Tibial artery (tissue), 4 donors: Measurements from ENCODE around the gene NISCH.

ENCODE experiments used
- DNase-seq, 2 donors: peaks; one replicate each; pipeline ENCODE4 v3.0.0-alpha.2; 2019
- H3K27ac ChIP-seq, 2 donors: fragments of 200-600 bp; sonication (generic) in 1 of 2; 1 replicate in 1 of 2; 2 replicates in 1 of 2; pipeline ENCODE4 v1.5.1; 2018 to 2019; ENCODE audit warnings: mild to moderate bottlenecking in 1 of 2
- H3K27me3 ChIP-seq, 2 donors: fragments of 200-600 bp; sonication (generic) in 1 of 2; one replicate each; pipeline versions ENCODE4 v1.5.1 to v1.6.0; 2016 to 2019
- H3K36me3 ChIP-seq, 3 donors: fragments of 200-600 bp; sonication (generic) in 2 of 3; one replicate each; pipeline ENCODE4 v1.5.1; 2016 to 2019; ENCODE audit warnings: mild to moderate bottlenecking in 2 of 3
- H3K4me1 ChIP-seq, 4 donors: fragments of 200-600 bp; sonication (generic) in 2 of 4; 1 replicate in 3 of 4; 2 replicates in 1 of 4; pipeline ENCODE4 v1.5.1; 2016 to 2019
- H3K4me3 ChIP-seq, 2 donors: fragments of 200-600 bp; sonication (generic) in 1 of 2; 1 replicate in 1 of 2; 2 replicates in 1 of 2; pipeline ENCODE4 v1.5.1; 2018 to 2019; ENCODE audit warnings: mild to moderate bottlenecking in 2 of 2
- H3K9me3 ChIP-seq, 3 donors: fragments of 200-600 bp; sonication (generic) in 1 of 3; one replicate each; pipeline ENCODE4 v1.5.1; 2016 to 2019
- CTCF ChIP-seq, 2 experiments: fragments of 200-600 bp in 1 of 2; fragments of 450-650 bp in 1 of 2; IDR thresholded peaks; one replicate each; pipeline ENCODE4 v1.5.1; 2017 to 2019; ENCODE audit warnings: antibody characterized with exemption in 2 of 2, mild to moderate bottlenecking in 1 of 2, moderate library complexity in 1 of 2
- intact Hi-C: fragments of 100-400 bp; cut with DNase I; formaldehyde crosslinking; loops from one replicate; pipeline ENCODE4 v1.15.0; 2023; ENCODE audit warnings: low total_unique reads

The NISCH gene

GRCh38 chr3:52512105-52512504, 56.7 kb downstream of the NISCH start:
- Histone ChIP-seq H3K9me3 (no peaks in the 10 kb centered on the region), H3K4me1 (no peaks in the 10 kb centered on the region), H3K27ac (no peak overlapping the region), H3K36me3 (no peaks in the 10 kb centered on the region), H3K27me3 (no peaks in the 10 kb centered on the region), H3K4me3 (no peak overlapping the region)
- intact Hi-C loops, result no loop called here
- no peak for DNase-seq
- no peak for TF ChIP-seq CTCF (IDR thresholded peaks at IDR 0.05)

- no peaks in the 10 kb centered on the region for H3K36me3 ChIP-seq
- H3K4me1 ChIP-seq, result no peaks in the 10 kb centered on the region
- DNase-seq, result no peak
- no peak overlapping the region for H3K4me3 ChIP-seq
- H3K27me3 ChIP-seq, result no peaks in the 10 kb centered on the region
- H3K9me3 ChIP-seq, result no peaks in the 10 kb centered on the region
- intact Hi-C loops, result no loop called here
- no peak overlapping the region for H3K27ac ChIP-seq
- TF ChIP-seq CTCF (IDR thresholded peaks at IDR 0.05), result no peak
Measured at GRCh38 chr3:52512727-52513126, 57.3 kb downstream of the NISCH start.

GRCh38 chr3:52513281-52513680, 57.9 kb downstream of the NISCH start:
- Histone ChIP-seq H3K27me3 (no peaks in the 10 kb centered on the region), H3K9me3 (no peaks in the 10 kb centered on the region), H3K27ac (no peak overlapping the region), H3K4me1 (no peaks in the 10 kb centered on the region), H3K36me3 (no peaks in the 10 kb centered on the region), H3K4me3 (no peak overlapping the region)
- TF ChIP-seq CTCF (IDR thresholded peaks at IDR 0.05), result no peak
- intact Hi-C loops, result no loop called here
- DNase-seq, result no peak

- TF ChIP-seq CTCF (IDR thresholded peaks at IDR 0.05), result no peak
- no peaks in the 10 kb centered on the region for H3K36me3 ChIP-seq
- H3K27me3 ChIP-seq, result no peaks in the 10 kb centered on the region
- H3K27ac ChIP-seq, result no peak overlapping the region
- H3K4me1 ChIP-seq, result peaks cover 0 to 6% (median 2%) of the 10 kb centered on the region in 4 donors
- H3K4me3 ChIP-seq, result no peak overlapping the region
- no peak for DNase-seq
- intact Hi-C loops, result no loop called here
- H3K9me3 ChIP-seq, result no peaks in the 10 kb centered on the region
Measured at GRCh38 chr3:52514576-52514975, 59.2 kb downstream of the NISCH start.

GRCh38 chr3:52515192-52515591, 59.8 kb downstream of the NISCH start:
- no peak for DNase-seq
- no peaks in the 10 kb centered on the region for H3K36me3 ChIP-seq
- TF ChIP-seq CTCF (IDR thresholded peaks at IDR 0.05), result no peak
- H3K4me3 ChIP-seq, result no peak overlapping the region
- H3K9me3 ChIP-seq, result no peaks in the 10 kb centered on the region
- intact Hi-C loops, result no loop called here
- no peaks in the 10 kb centered on the region for H3K27me3 ChIP-seq
- no peak overlapping the region for H3K27ac ChIP-seq
- peaks cover 0 to 6% (median 2%) of the 10 kb centered on the region in 4 donors for H3K4me1 ChIP-seq

- Histone ChIP-seq H3K4me1 (peaks cover 0 to 6% (median 2%) of the 10 kb centered on the region in 4 donors), H3K27ac (no peak overlapping the region), H3K27me3 (no peaks in the 10 kb centered on the region), H3K36me3 (no peaks in the 10 kb centered on the region), H3K4me3 (no peak overlapping the region), H3K9me3 (no peaks in the 10 kb centered on the region)
- DNase-seq, result no peak
- intact Hi-C loops, result no loop called here
- no peak for TF ChIP-seq CTCF (IDR thresholded peaks at IDR 0.05)
Measured at GRCh38 chr3:52516509-52517195, 61.2 kb downstream of the NISCH start.
